Tibial nerve (tissue), 4 donors: ENCODE measurements around the gene GMPS. TPM values are rescaled to one million over a fixed set of nuclear protein-coding genes. Genes with fewer than 3 reads are reported as not detected.

Experiments
- DNase-seq, 2 donors: peaks; one replicate each; pipeline ENCODE4 v3.0.0-alpha.2; 2019; ENCODE audit warnings: low spot score in 2 of 2
- H3K27ac ChIP-seq, 4 donors: fragments of 200-600 bp; sonication (generic) in 3 of 4; one replicate each; pipeline ENCODE4 v1.5.1; 2017 to 2019; ENCODE audit warnings: mild to moderate bottlenecking in 1 of 4
- H3K27me3 ChIP-seq, 2 donors: fragments of 200-600 bp; sonication (generic) in 1 of 2; one replicate each; pipeline versions ENCODE4 v1.5.1 to v1.6.0; 2017 to 2019
- H3K36me3 ChIP-seq, 3 donors: fragments of 200-600 bp; sonication (generic); one replicate each; pipeline ENCODE4 v1.5.1; 2018 to 2019
- H3K4me1 ChIP-seq, 4 donors: fragments of 200-600 bp; sonication (generic) in 3 of 4; one replicate each; pipeline ENCODE4 v1.5.1; 2017 to 2019
- H3K4me3 ChIP-seq, 4 donors: fragments of 200-600 bp; sonication (generic) in 3 of 4; one replicate each; pipeline ENCODE4 v1.5.1; 2017 to 2019; ENCODE audit warnings: mild to moderate bottlenecking in 1 of 4, moderate library complexity in 1 of 4
- H3K9me3 ChIP-seq, 4 donors: fragments of 200-600 bp; sonication (generic) in 3 of 4; one replicate each; pipeline ENCODE4 v1.5.1; 2017 to 2019
- CTCF ChIP-seq, 5 experiments: fragments of 200-600 bp in 3 of 5; fragments of 450-650 bp in 2 of 5; sonication (generic) in 3 of 5; IDR thresholded peaks; one replicate each; pipeline ENCODE4 v1.5.1; 2016 to 2019; ENCODE audit warnings: antibody characterized with exemption in 5 of 5, mild to moderate bottlenecking in 3 of 5, moderate library complexity in 2 of 5
- EP300 ChIP-seq, 2 donors: sonication (generic); formaldehyde crosslinking; IDR thresholded peaks; one replicate each; pipeline ENCODE4 v1.6.1; 2017; ENCODE audit warnings: antibody characterized with exemption in 2 of 2, mild to moderate bottlenecking in 1 of 2
- POLR2A ChIP-seq, 2 donors: fragments of 450-650 bp; IDR thresholded peaks; one replicate each; pipeline ENCODE4 v1.6.1; 2017; ENCODE audit warnings: antibody characterized with exemption in 2 of 2, mild to moderate bottlenecking in 2 of 2, moderate library complexity in 2 of 2
- WGBS, 2 donors: methylation state at CpG; one replicate each; pipeline ENCODE4 v1.1.5; 2018; 5-methylcytosine and 5-hydroxymethylcytosine counted together
- total RNA-seq, 4 donors: library from RNA; depleted of rRNA; stranded (reverse); fragments of >200 nt; gene quantifications; one replicate each; pipeline ENCODE4 v1.1.0, GENCODE V29; 2016

Gene GMPS
- total RNA-seq, 4 donors from 2014 or later, result 21.8 to 42.2 (median 32.8) TPM

GRCh38 chr3:155870945-155871745 lies 695 bp downstream of the GMPS start:
- WGBS, 2 donors, result 0 to 1% methylated on average over 32 to 50 of the region's 85 CpGs
- no peaks in the 10 kb centered on the region for H3K27me3 ChIP-seq
- H3K36me3 ChIP-seq, result no peaks in the 10 kb centered on the region
- peak overlapping the region; percentile 94 to 97 (median 96) for H3K27ac ChIP-seq
- TF ChIP-seq EP300 (IDR thresholded peaks at IDR 0.05), result peak in 1 of 2 donors; percentile 42
- no peak for TF ChIP-seq CTCF (IDR thresholded peaks at IDR 0.05)
- TF ChIP-seq POLR2A (IDR thresholded peaks at IDR 0.05), result no peak
- peak; percentile 35 to 41 for DNase-seq
- H3K4me1 ChIP-seq, result peaks cover 0 to 42% (median 16%) of the 10 kb centered on the region in 4 donors
- H3K9me3 ChIP-seq, result no peaks in the 10 kb centered on the region
- peak overlapping the region; percentile 88 to 98 (median 94) for H3K4me3 ChIP-seq

- DNase-seq, result no peak
- H3K4me3 ChIP-seq, result peak overlapping the region; percentile 88 to 98 (median 94)
- H3K4me1 ChIP-seq, result peaks cover 0 to 46% (median 16%) of the 10 kb centered on the region in 4 donors
- WGBS, 2 donors, result 0 to 1% methylated on average over 19 of the region's 19 CpGs
- no peaks in the 10 kb centered on the region for H3K9me3 ChIP-seq
- H3K36me3 ChIP-seq, result no peaks in the 10 kb centered on the region
- TF ChIP-seq EP300 (IDR thresholded peaks at IDR 0.05), result no peak
- no peak for TF ChIP-seq POLR2A (IDR thresholded peaks at IDR 0.05)
- TF ChIP-seq CTCF (IDR thresholded peaks at IDR 0.05), result no peak
- H3K27me3 ChIP-seq, result no peaks in the 10 kb centered on the region
- H3K27ac ChIP-seq, result peak overlapping the region; percentile 94 to 97 (median 96)
These were observed 1.3 kb downstream of the GMPS start for GRCh38 chr3:155871746-155872158.

- H3K4me3 ChIP-seq, result no peak overlapping the region
- H3K4me1 ChIP-seq, result peaks cover 0 to 46% (median 16%) of the 10 kb centered on the region in 4 donors
- TF ChIP-seq EP300 (IDR thresholded peaks at IDR 0.05) (no peak), POLR2A (IDR thresholded peaks at IDR 0.05) (no peak)
- DNase-seq, result no peak
- H3K9me3 ChIP-seq, result no peaks in the 10 kb centered on the region
- H3K27me3 ChIP-seq, result no peaks in the 10 kb centered on the region
- no peaks in the 10 kb centered on the region for H3K36me3 ChIP-seq
- peak overlapping the region in 2 of 4 donors; percentile 5 to 22 for H3K27ac ChIP-seq
- WGBS, 2 donors, result 80 to 85% methylated on average over 8 of the region's 8 CpGs
These were observed 2.6 kb downstream of the GMPS start for GRCh38 chr3:155872904-155873646.

GRCh38 chr3:155876037-155876436 lies 5.6 kb downstream of the GMPS start:
- 54 to 56% methylated on average over 3 of the region's 3 CpGs for WGBS, 2 donors
- Histone ChIP-seq H3K4me1 (peaks cover 0 to 52% (median 14%) of the 10 kb centered on the region in 4 donors), H3K4me3 (no peak overlapping the region), H3K27ac (no peak overlapping the region), H3K27me3 (no peaks in the 10 kb centered on the region), H3K9me3 (no peaks in the 10 kb centered on the region), H3K36me3 (no peaks in the 10 kb centered on the region)
- no peak for DNase-seq
- TF ChIP-seq CTCF (IDR thresholded peaks at IDR 0.05) (no peak), POLR2A (IDR thresholded peaks at IDR 0.05) (no peak)

- TF ChIP-seq EP300 (IDR thresholded peaks at IDR 0.05) (no peak), POLR2A (IDR thresholded peaks at IDR 0.05) (no peak), CTCF (IDR thresholded peaks at IDR 0.05) (no peak)
- Histone ChIP-seq H3K4me1 (peaks cover 0 to 52% (median 14%) of the 10 kb centered on the region in 4 donors), H3K27me3 (no peaks in the 10 kb centered on the region), H3K36me3 (no peaks in the 10 kb centered on the region), H3K9me3 (no peaks in the 10 kb centered on the region), H3K4me3 (no peak overlapping the region), H3K27ac (no peak overlapping the region)
- DNase-seq, result no peak
- 60 to 77% methylated on average over 2 of the region's 2 CpGs for WGBS, 2 donors
These were observed 6.1 kb downstream of the GMPS start for GRCh38 chr3:155876503-155876902.
